Activated naive CD4-positive, alpha-beta T cell treated with anti-CD3 and anti-CD28 coated beads, Interleukin-2, amount 50 U/mL, for 24 hours (primary cell): ENCODE data around the gene KDM3A.
"Not testable (repeated sequence)": the region's sequence is repeated elsewhere in the genome, so short reads cannot be mapped to it uniquely, and the experiment has no call there.

Experiments used
- H3K27ac Mint-ChIP-seq: one replicate; pipeline ENCODE4 v1.8.0; 2021; ENCODE audit warnings: mild to moderate bottlenecking, mixed read lengths
- H3K27me3 Mint-ChIP-seq: one replicate; pipeline ENCODE4 v1.8.0; 2021; ENCODE audit warnings: mixed read lengths
- H3K36me3 Mint-ChIP-seq: one replicate; pipeline ENCODE4 v1.8.0; 2021; ENCODE audit warnings: mixed read lengths
- H3K4me1 Mint-ChIP-seq: one replicate; pipeline ENCODE4 v1.8.0; 2021; ENCODE audit warnings: mixed read lengths
- H3K4me3 Mint-ChIP-seq: one replicate; pipeline ENCODE4 v1.8.0; 2021; ENCODE audit warnings: mild to moderate bottlenecking, mixed read lengths
- H3K9me3 Mint-ChIP-seq: one replicate; pipeline ENCODE4 v1.8.0; 2021; ENCODE audit warnings: mixed read lengths

Gene KDM3A

GRCh38 chr2:86487062-86487461 lies 45.9 kb downstream of the KDM3A start:
- H3K4me1 Mint-ChIP-seq, result peaks cover 32% of the 10 kb centered on the region
- H3K9me3 Mint-ChIP-seq, result no peaks in the 10 kb centered on the region
- H3K4me3 Mint-ChIP-seq, result no peak overlapping the region
- H3K27ac Mint-ChIP-seq, result no peak overlapping the region
- H3K36me3 Mint-ChIP-seq, result peaks cover 39% of the 10 kb centered on the region
- H3K27me3 Mint-ChIP-seq, result no peaks in the 10 kb centered on the region

- peaks cover 39% of the 10 kb centered on the region for H3K36me3 Mint-ChIP-seq
- H3K4me1 Mint-ChIP-seq, result peaks cover 26% of the 10 kb centered on the region
- no peak overlapping the region for H3K4me3 Mint-ChIP-seq
- no peaks in the 10 kb centered on the region for H3K9me3 Mint-ChIP-seq
- H3K27ac Mint-ChIP-seq, result peak overlapping the region; percentile 69
- H3K27me3 Mint-ChIP-seq, result no peaks in the 10 kb centered on the region
Observed at GRCh38 chr2:86488561-86489250, 47.5 kb downstream of the KDM3A start.

- H3K4me3 Mint-ChIP-seq, result no peak overlapping the region
- H3K27me3 Mint-ChIP-seq, result no peaks in the 10 kb centered on the region
- H3K9me3 Mint-ChIP-seq, result no peaks in the 10 kb centered on the region
- no peak overlapping the region for H3K27ac Mint-ChIP-seq
- peaks cover 30% of the 10 kb centered on the region for H3K4me1 Mint-ChIP-seq
- peaks cover 43% of the 10 kb centered on the region for H3K36me3 Mint-ChIP-seq
Observed at GRCh38 chr2:86489542-86489941, 48.4 kb downstream of the KDM3A start.

- Mint-ChIP-seq H3K27me3 (no peaks in the 10 kb centered on the region), H3K27ac (no peak overlapping the region), H3K36me3 (peaks cover 45% of the 10 kb centered on the region), H3K9me3 (peaks cover under 1% of the 10 kb centered on the region), H3K4me3 (no peak overlapping the region), H3K4me1 (peaks cover 26% of the 10 kb centered on the region)
Observed at GRCh38 chr2:86490245-86490644, 49.1 kb downstream of the KDM3A start.

GRCh38 chr2:86491088-86491487 lies 49.9 kb downstream of the KDM3A start:
- Mint-ChIP-seq H3K27me3 (no peaks in the 10 kb centered on the region), H3K4me3 (no peak overlapping the region), H3K36me3 (peaks cover 46% of the 10 kb centered on the region), H3K27ac (peak overlapping the region; percentile 48), H3K9me3 (peaks cover 8% of the 10 kb centered on the region), H3K4me1 (peaks cover 25% of the 10 kb centered on the region)

- H3K9me3 Mint-ChIP-seq, result peaks cover 8% of the 10 kb centered on the region
- H3K36me3 Mint-ChIP-seq, result peaks cover 53% of the 10 kb centered on the region
- H3K27ac Mint-ChIP-seq, result no peak overlapping the region
- H3K4me3 Mint-ChIP-seq, result no peak overlapping the region
- H3K4me1 Mint-ChIP-seq, result peaks cover 34% of the 10 kb centered on the region
- H3K27me3 Mint-ChIP-seq, result no peaks in the 10 kb centered on the region
Observed at GRCh38 chr2:86492048-86492453, 50.9 kb downstream of the KDM3A start.

GRCh38 chr2:86496391-86496790 lies 55.2 kb downstream of the KDM3A start:
- peaks cover 40% of the 10 kb centered on the region for H3K4me1 Mint-ChIP-seq
- not testable (repeated sequence) for H3K4me3 Mint-ChIP-seq, H3K27me3 Mint-ChIP-seq, H3K27ac Mint-ChIP-seq
- H3K36me3 Mint-ChIP-seq, result peaks cover 77% of the 10 kb centered on the region
- peaks cover 14% of the 10 kb centered on the region for H3K9me3 Mint-ChIP-seq

- peaks cover 36% of the 10 kb centered on the region for H3K4me1 Mint-ChIP-seq
- H3K36me3 Mint-ChIP-seq, result peaks cover 86% of the 10 kb centered on the region
- no peak overlapping the region for H3K4me3 Mint-ChIP-seq
- H3K27me3 Mint-ChIP-seq, result no peaks in the 10 kb centered on the region
- peaks cover 14% of the 10 kb centered on the region for H3K9me3 Mint-ChIP-seq
- no peak overlapping the region for H3K27ac Mint-ChIP-seq
Observed at GRCh38 chr2:86498468-86499260, 57.5 kb downstream of the KDM3A start.

- Mint-ChIP-seq H3K4me1 (peaks cover 33% of the 10 kb centered on the region), H3K27ac (no peak overlapping the region), H3K9me3 (peaks cover 14% of the 10 kb centered on the region), H3K4me3 (no peak overlapping the region), H3K27me3 (no peaks in the 10 kb centered on the region), H3K36me3 (peaks cover 85% of the 10 kb centered on the region)
Observed at GRCh38 chr2:86499326-86499725, 58.2 kb downstream of the KDM3A start.

GRCh38 chr2:86500325-86501083 lies 59.3 kb downstream of the KDM3A start:
- no peak overlapping the region for H3K27ac Mint-ChIP-seq
- peaks cover 25% of the 10 kb centered on the region for H3K4me1 Mint-ChIP-seq
- no peaks in the 10 kb centered on the region for H3K27me3 Mint-ChIP-seq
- H3K9me3 Mint-ChIP-seq, result peaks cover 11% of the 10 kb centered on the region
- H3K36me3 Mint-ChIP-seq, result peaks cover 81% of the 10 kb centered on the region
- H3K4me3 Mint-ChIP-seq, result no peak overlapping the region

- Mint-ChIP-seq H3K27me3 (no peaks in the 10 kb centered on the region), H3K27ac (no peak overlapping the region), H3K4me3 (no peak overlapping the region), H3K36me3 (peaks cover 49% of the 10 kb centered on the region), H3K4me1 (peaks cover 9% of the 10 kb centered on the region), H3K9me3 (no peaks in the 10 kb centered on the region)
Observed at GRCh38 chr2:86507600-86507999, 66.4 kb downstream of the KDM3A start.

- H3K27me3 Mint-ChIP-seq, result no peaks in the 10 kb centered on the region
- H3K4me1 Mint-ChIP-seq, result peaks cover 21% of the 10 kb centered on the region
- peaks cover 30% of the 10 kb centered on the region for H3K36me3 Mint-ChIP-seq
- no peak overlapping the region for H3K4me3 Mint-ChIP-seq
- H3K9me3 Mint-ChIP-seq, result no peaks in the 10 kb centered on the region
- H3K27ac Mint-ChIP-seq, result no peak overlapping the region
Observed at GRCh38 chr2:86510436-86510933, 69.3 kb downstream of the KDM3A start.

GRCh38 chr2:86512034-86512433 lies 70.9 kb downstream of the KDM3A start:
- H3K9me3 Mint-ChIP-seq, result no peaks in the 10 kb centered on the region
- no peak overlapping the region for H3K4me3 Mint-ChIP-seq
- no peaks in the 10 kb centered on the region for H3K27me3 Mint-ChIP-seq
- H3K27ac Mint-ChIP-seq, result no peak overlapping the region
- peaks cover 21% of the 10 kb centered on the region for H3K4me1 Mint-ChIP-seq
- H3K36me3 Mint-ChIP-seq, result peaks cover 25% of the 10 kb centered on the region

GRCh38 chr2:86512892-86513291 lies 71.7 kb downstream of the KDM3A start:
- no peak overlapping the region for H3K27ac Mint-ChIP-seq
- no peaks in the 10 kb centered on the region for H3K27me3 Mint-ChIP-seq
- H3K4me1 Mint-ChIP-seq, result peaks cover 21% of the 10 kb centered on the region
- no peak overlapping the region for H3K4me3 Mint-ChIP-seq
- H3K9me3 Mint-ChIP-seq, result no peaks in the 10 kb centered on the region
- H3K36me3 Mint-ChIP-seq, result peaks cover 19% of the 10 kb centered on the region

GRCh38 chr2:86513948-86514660 lies 72.9 kb downstream of the KDM3A start:
- H3K27me3 Mint-ChIP-seq, result no peaks in the 10 kb centered on the region
- peaks cover 21% of the 10 kb centered on the region for H3K4me1 Mint-ChIP-seq
- no peak overlapping the region for H3K4me3 Mint-ChIP-seq
- H3K27ac Mint-ChIP-seq, result no peak overlapping the region
- H3K36me3 Mint-ChIP-seq, result peaks cover 12% of the 10 kb centered on the region
- no peaks in the 10 kb centered on the region for H3K9me3 Mint-ChIP-seq
